Glomerular visceral epithelial cell (primary cell): Measurements from ENCODE around the gene RTP4.
A peak's percentile ranks its signal among the peaks of the same experiment; 100 is the strongest.
"Not testable (repeated sequence)": the region's sequence is repeated elsewhere in the genome, so short reads cannot be mapped to it uniquely, and the experiment has no call there.

Source experiments
- DNase-seq: peaks from one replicate; pipeline ENCODE4 v3.0.0-alpha.2; 2016; ENCODE audit errors: extremely low spot score

Gene RTP4

DNA sequence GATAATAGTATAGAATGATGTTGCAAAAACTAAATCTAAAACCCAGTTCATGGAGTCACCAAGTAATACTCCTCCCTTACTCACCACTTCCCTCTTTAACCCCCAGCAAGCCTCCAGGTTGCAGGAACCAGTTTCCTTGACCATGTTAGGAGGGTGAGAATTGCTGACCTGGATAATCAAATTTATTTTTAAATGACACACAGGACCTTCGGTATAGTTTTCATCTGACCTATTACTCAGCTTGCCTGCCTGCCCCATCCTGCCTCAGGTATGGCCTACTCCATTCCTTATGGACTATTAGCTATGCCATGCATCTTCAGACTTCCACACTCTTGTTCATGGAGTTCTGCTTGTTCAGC lies 883 bp downstream of the RTP4 start:
- no peak for DNase-seq

- no peak for DNase-seq
Measured at GRCh38 chr3:187370051-187370450, 1.9 kb downstream of the RTP4 start.

- no peak for DNase-seq
Measured at GRCh38 chr3:187375581-187375980, 7.4 kb downstream of the RTP4 start.

GRCh38 chr3:187377842-187378241 lies 9.7 kb downstream of the RTP4 start:
- no peak for DNase-seq

DNA sequence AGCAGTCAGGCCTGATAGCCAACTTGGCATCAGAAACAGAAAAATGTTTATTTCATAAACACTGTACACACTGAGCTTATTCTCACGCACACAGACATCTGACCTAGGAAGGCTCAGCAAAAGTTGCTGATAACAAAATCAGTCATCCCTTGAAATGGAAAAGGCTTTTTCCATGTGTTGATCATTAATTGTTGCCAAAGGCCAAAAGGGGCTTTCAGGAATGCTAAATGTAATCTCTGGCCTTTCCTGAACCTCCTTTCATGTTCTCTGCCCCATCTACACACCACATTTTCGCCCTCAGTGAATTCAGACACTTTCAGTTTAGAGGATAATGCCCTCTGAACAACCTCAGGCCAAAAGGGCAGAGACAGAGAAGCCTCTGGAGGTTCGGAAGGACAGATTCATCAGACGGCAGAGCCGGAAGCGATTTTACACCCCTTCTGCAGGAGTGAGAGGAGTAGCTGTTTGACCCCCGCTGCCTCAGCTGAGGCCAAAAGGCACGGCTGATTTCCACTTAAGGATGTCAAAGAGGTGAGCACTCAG lies 14.5 kb downstream of the RTP4 start:
- no peak for DNase-seq

DNA sequence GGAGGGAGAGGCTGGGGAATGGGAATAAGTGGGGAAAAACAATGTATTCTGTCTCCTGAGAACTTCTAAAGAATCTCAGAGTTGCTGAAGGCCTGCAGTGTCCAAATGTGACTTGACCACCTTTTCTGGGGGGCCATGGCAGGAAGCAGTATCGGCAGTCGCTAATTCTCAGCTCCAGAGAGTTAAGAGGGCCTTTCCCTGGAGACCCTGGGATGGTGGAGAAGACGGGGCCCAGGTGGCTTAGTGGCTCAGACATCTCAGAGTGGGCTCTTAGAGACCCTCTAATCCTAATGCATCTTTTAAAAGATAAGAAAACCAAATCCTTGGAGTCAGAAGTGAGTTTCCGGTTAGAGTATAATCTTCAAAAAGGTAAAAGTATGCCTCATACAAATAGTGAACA lies 15.1 kb downstream of the RTP4 start:
- DNase-seq = no peak

DNA sequence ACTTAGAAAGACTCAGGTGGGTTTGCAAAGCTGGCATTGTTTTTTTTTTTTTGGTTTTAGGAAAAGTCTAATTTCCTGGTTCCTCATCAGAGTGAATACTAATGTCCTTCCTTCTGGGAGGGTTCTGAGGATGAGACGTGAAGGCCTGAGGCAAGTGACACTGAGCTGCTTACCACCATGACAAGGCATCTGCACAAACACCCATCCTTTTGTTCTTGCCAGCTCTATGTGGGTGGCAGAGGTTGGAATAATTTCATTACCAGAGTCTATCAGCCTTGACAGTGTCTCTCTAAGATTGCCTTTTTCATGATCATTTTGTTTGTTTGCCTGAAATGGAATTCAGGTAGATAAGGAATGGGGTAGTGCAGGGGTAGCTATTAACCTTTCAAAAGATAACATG lies 17.1 kb downstream of the RTP4 start:
- DNase-seq = no peak

- no peak for DNase-seq
Measured at GRCh38 chr3:187396661-187397060, 28.5 kb downstream of the RTP4 start.

GRCh38 chr3:187398955-187399354 lies 30.8 kb downstream of the RTP4 start:
- no peak for DNase-seq

GRCh38 chr3:187400756-187401155 lies 32.6 kb downstream of the RTP4 start:
- DNase-seq = no peak

DNA sequence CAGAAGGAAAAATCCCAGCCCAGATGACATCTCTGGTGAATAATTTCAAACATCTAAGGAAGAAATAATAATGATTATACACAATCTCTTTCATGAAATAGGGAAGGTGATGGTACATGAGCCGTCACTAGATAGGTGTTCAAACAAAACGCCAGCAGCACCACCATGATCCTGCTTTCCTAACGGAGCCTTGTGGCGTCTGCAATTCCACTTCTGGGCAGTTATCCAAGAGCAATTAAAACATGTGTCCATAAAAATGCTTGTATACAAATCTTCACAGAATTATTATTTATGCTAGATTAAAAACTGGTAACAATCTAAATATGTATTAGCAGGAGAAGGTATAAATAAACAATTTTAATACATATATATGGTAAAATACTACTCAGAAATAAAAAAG lies 33.7 kb downstream of the RTP4 start:
- no peak for DNase-seq

DNA sequence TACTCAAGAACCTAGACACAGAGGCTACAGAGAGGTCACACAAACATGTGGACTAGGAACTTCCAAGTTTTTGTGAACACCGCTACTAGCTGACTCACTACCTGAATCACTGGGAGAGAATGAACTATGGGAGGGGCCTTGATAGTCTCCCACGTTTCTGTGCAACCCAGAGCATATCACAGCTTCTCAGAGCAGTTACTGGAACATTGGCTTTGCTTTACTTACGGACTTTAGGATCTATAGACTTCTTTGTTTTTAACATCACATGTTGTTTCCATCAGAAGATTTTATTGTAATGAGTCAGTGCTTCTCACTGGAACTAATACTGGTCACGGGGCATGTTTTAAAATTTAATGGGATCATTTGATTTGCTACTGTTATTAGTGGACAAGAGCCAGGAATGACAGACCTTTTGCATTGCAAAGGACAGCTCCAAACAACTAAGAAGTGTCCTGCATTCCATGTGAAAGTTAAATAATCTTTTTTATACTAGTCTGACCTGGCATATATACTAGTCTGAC lies 35.6 kb downstream of the RTP4 start:
- peak; percentile 80 for DNase-seq

DNA sequence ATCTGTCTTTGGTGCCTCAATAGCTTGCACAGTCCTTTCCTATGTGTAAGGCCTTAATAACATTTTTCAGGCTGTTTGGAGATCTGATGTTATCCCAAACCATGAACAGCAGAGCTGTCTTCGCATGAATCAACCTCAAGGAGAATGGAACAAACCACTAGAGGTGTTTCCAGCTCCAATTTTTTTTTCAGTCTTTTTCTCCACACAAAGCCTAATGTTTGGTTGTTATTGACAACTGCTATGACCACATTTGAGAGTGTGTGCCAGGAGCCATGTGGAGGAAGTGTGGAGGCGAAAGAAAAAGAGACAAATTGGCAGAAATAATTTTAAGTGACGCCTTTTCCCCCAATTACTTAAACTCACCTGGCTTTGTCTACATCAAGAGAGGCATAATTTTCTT lies 38.7 kb downstream of the RTP4 start:
- no peak for DNase-seq

DNA sequence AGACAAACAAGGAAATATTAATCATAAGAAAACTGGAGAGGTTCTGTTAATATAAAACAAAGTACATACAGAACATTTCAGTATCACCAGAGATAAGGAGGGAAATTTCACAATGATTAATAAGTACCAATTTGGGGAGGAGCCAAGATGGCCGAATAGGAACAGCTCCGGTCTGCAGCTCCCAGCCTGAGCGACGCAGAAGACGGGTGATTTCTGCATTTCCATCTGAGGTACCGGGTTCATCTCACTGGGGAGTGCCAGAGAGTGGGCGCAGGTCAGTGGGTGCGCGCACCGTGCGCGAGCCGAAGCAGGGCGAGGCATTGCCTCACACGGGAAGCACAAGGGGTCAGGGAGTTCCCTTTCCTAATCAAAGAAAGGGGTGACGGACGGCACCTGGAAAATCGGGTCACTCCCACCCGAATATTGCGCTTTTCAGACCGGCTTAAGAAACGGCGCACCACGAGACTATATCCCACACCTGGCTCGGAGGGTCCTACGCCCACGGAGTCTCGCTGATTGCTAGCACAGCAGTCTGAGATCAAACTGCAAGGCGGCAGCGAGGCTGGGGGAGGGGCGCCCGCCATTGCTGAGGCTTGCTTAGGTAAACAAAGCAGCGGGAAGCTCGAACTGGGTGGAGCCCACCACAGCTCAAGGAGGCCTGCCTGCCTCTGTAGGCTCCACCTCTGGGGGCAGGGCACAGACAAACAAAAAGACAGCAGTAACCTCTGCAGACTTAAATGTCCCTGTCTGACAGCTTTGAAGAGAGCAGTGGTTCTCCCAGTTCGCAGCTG lies 44.0 kb downstream of the RTP4 start:
- not testable (repeated sequence) for DNase-seq
